Chondrocyte (in vitro differentiated cells): Measurements from ENCODE around the gene BCAR1. TPM values are rescaled to one million over a fixed set of nuclear protein-coding genes. Genes with fewer than 3 reads are reported as not detected.

ENCODE experiments used
- DNase-seq: peaks from one replicate; pipeline ENCODE4 v3.0.0; 2021; ENCODE audit warnings: mixed read lengths, low spot score
- H3K27ac Mint-ChIP-seq: one replicate; pipeline ENCODE4 v1.8.0; 2021; ENCODE audit warnings: mild to moderate bottlenecking, moderate library complexity, mixed read lengths; ENCODE audit not compliant: unreplicated experiment
- H3K27me3 Mint-ChIP-seq: 2 replicates; pipeline ENCODE4 v1.8.0; 2021; ENCODE audit warnings: low read depth, mixed read lengths
- H3K36me3 Mint-ChIP-seq: 2 replicates; pipeline ENCODE4 v1.8.0; 2021; ENCODE audit warnings: low read depth, mixed read lengths
- H3K4me1 Mint-ChIP-seq: 2 replicates; pipeline ENCODE4 v1.8.0; 2021; ENCODE audit warnings: low read depth, mild to moderate bottlenecking, mixed read lengths
- H3K4me3 Mint-ChIP-seq: one replicate; pipeline ENCODE4 v1.8.0; 2021; ENCODE audit warnings: mild to moderate bottlenecking, moderate library complexity, mixed read lengths; ENCODE audit not compliant: unreplicated experiment
- H3K9me3 Mint-ChIP-seq: 2 replicates; pipeline ENCODE4 v1.8.0; 2021; ENCODE audit warnings: low read depth, mixed read lengths
- total RNA-seq: library from RNA; stranded (reverse); gene quantifications from 3 replicates; pipeline ENCODE4 v1.2.1, GENCODE V29; 2021
- TF ChIP-seq, protein P1 (sequence below): fragments of 200-600 bp; sonication (generic); IDR thresholded peaks from 2 replicates; pipeline ENCODE4 v1.5.0; 2021; ENCODE audit warnings: antibody characterized with exemption, mild to moderate bottlenecking, moderate library complexity

BCAR1 gene
- total RNA-seq, 1 donor from 2014 or later = 125 TPM

GRCh38 chr16:75235721-75236193, 15.7 kb downstream of the BCAR1 start:
- Mint-ChIP-seq H3K4me1 (peaks cover 54% of the 10 kb centered on the region), H3K27me3 (no peaks in the 10 kb centered on the region), H3K36me3 (peaks cover 32% of the 10 kb centered on the region), H3K9me3 (no peaks in the 10 kb centered on the region), H3K4me3 (no peak overlapping the region), H3K27ac (peak overlapping the region; percentile 91)
- peak; percentile 95 for DNase-seq
- TF ChIP-seq, protein P1, sequence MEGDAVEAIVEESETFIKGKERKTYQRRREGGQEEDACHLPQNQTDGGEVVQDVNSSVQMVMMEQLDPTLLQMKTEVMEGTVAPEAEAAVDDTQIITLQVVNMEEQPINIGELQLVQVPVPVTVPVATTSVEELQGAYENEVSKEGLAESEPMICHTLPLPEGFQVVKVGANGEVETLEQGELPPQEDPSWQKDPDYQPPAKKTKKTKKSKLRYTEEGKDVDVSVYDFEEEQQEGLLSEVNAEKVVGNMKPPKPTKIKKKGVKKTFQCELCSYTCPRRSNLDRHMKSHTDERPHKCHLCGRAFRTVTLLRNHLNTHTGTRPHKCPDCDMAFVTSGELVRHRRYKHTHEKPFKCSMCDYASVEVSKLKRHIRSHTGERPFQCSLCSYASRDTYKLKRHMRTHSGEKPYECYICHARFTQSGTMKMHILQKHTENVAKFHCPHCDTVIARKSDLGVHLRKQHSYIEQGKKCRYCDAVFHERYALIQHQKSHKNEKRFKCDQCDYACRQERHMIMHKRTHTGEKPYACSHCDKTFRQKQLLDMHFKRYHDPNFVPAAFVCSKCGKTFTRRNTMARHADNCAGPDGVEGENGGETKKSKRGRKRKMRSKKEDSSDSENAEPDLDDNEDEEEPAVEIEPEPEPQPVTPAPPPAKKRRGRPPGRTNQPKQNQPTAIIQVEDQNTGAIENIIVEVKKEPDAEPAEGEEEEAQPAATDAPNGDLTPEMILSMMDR = no peak

GRCh38 chr16:75234856-75235696, 16.3 kb downstream of the BCAR1 start:
- no peak overlapping the region for H3K4me3 Mint-ChIP-seq
- H3K27me3 Mint-ChIP-seq = no peaks in the 10 kb centered on the region
- TF ChIP-seq, protein P1 = no peak
- peaks cover 52% of the 10 kb centered on the region for H3K4me1 Mint-ChIP-seq
- peaks cover 33% of the 10 kb centered on the region for H3K36me3 Mint-ChIP-seq
- peak overlapping the region; percentile 82 for H3K27ac Mint-ChIP-seq
- no peaks in the 10 kb centered on the region for H3K9me3 Mint-ChIP-seq
- no peak for DNase-seq

GRCh38 chr16:75233611-75233938, 17.8 kb downstream of the BCAR1 start:
- no peak for DNase-seq
- Mint-ChIP-seq H3K9me3 (no peaks in the 10 kb centered on the region), H3K27ac (peak overlapping the region; percentile 82), H3K36me3 (peaks cover 31% of the 10 kb centered on the region), H3K4me3 (no peak overlapping the region), H3K27me3 (no peaks in the 10 kb centered on the region), H3K4me1 (peaks cover 38% of the 10 kb centered on the region)
- TF ChIP-seq, protein P1 = no peak

- H3K9me3 Mint-ChIP-seq = no peaks in the 10 kb centered on the region
- peaks cover 34% of the 10 kb centered on the region for H3K36me3 Mint-ChIP-seq
- TF ChIP-seq, protein P1 = no peak
- H3K4me3 Mint-ChIP-seq = no peak overlapping the region
- H3K27ac Mint-ChIP-seq = peak overlapping the region; percentile 4
- no peaks in the 10 kb centered on the region for H3K27me3 Mint-ChIP-seq
- H3K4me1 Mint-ChIP-seq = peaks cover 26% of the 10 kb centered on the region
- DNase-seq = no peak
These were observed 19.9 kb downstream of the BCAR1 start for GRCh38 chr16:75231570-75231969.

GRCh38 chr16:75230471-75231110, 20.8 kb downstream of the BCAR1 start:
- no peaks in the 10 kb centered on the region for H3K27me3 Mint-ChIP-seq
- peak overlapping the region; percentile 23 for H3K27ac Mint-ChIP-seq
- H3K4me1 Mint-ChIP-seq = peaks cover 23% of the 10 kb centered on the region
- TF ChIP-seq, protein P1 = no peak
- H3K9me3 Mint-ChIP-seq = no peaks in the 10 kb centered on the region
- peaks cover 30% of the 10 kb centered on the region for H3K36me3 Mint-ChIP-seq
- DNase-seq = no peak
- no peak overlapping the region for H3K4me3 Mint-ChIP-seq
